Pons (tissue), 1 donor: ENCODE measurements around the gene GMEB2.
"Not testable (repeated sequence)": the region's sequence is repeated elsewhere in the genome, so short reads cannot be mapped to it uniquely, and the experiment has no call there.

Experiments used
- DNase-seq: peaks from one replicate; pipeline ENCODE4 v3.0.0-alpha.2; 2016; ENCODE audit warnings: low spot score

Gene GMEB2

GRCh38 chr20:63657260-63657936, 30.5 kb upstream of the GMEB2 start:
- no peak for DNase-seq

- DNase-seq, result no peak
Measured at GRCh38 chr20:63656451-63656850, 29.6 kb upstream of the GMEB2 start.

DNA sequence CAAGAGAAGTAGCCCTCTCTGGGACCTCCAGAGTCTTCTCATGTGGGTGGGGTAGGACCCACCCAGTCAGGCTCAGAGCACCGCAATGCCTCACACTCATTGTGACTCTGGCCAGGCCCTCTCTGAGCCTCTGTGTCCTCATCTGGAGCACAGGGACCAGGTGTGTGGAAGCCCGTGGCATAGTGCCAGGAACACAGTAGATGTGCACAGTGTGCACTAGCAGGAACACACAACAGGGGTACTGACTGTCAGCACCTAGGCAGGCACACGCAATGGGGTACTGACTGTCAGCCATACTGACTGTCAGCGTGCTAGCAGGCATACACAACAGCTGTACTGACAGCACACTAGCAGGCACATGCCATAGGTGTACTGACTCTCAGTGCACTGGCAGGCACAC, 28.3 kb upstream of the GMEB2 start:
- DNase-seq, result no peak

DNA sequence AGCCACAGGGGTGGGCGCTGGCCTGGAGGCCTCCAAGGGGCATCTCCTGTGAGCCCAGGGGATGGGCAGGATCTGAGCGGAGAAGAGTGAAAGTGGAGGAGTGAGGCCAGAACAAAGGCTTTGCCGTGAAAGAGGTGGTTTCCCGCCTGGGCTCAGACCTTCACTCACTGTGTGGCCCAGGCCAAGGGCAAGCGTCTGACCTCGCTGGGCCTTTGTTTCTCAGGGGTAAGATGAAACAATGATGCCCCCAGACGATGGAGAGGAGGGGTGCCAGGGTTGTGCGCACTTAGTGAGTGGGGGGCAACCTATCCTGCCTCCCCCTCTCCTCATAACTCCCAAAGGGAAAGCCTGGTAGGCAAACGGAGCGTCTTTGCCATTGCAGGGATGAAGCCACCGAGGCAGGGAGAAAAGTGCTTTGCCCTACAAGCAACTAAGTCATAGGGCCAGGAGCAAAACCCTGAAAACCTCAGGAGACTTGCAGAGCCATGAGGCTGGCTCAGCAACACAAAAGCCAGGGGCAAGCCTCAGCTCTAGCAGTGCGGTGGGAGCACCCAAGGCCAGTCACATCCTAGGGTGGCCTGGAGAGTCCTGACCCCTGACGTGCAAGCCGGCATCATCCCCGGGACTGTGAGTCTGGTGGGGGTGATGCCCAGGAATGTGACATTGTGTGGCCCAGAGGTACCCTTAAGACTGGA, 27.2 kb upstream of the GMEB2 start:
- no peak for DNase-seq

DNA sequence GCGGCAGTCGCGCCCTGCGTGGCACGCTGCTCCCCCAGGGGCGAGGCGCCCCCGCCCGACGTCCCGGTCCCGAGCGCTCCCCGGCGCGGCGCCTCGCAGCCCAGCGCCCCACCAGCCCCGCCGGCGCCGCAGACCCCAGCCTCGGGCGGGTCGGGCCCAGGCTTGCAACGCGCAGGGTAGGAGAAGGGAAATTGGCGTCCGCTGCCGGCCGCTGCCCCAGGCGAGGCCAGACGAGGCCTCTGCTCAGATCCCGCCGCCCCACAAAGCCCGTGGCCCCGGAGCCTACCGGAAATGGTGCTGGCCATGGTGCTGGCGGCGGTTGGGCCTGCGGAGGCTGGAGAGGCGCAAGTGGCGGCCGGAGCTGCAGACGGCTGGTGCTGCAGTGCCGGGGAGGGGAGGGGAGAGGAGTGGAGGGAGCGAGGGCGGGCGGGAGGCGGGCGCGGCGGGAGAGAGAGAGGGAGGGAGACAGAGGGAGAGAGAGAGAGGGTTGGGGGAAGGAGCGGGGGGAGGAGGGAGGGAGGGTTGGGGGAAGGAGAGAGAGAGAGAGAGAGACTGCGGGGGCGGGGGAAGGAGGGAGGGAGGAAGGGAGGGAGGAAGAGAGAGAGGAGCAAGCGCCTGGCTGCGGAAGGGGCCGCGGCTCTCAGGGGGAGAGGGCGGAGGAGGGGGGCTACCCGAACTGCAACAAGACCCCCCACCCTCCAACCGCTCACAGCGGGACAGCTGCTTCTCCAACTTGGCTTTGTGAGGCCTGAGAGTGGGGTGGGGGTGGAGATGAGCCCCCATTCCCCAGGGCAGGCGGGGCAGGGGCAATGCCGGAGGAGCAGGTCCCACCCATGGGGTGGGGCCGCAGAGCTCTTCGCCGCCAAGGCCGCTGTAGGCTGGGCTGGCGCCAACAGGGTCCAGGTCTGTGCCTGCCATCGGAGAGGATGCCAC, 26.4 kb upstream of the GMEB2 start, which contains the start of gene STMN3:
Gene STMN3 (minus strand): TSS at position 384 of the 933 bp plus-strand sequence. CDS start 79 bp downstream, at position 305.
- peak; percentile 54 for DNase-seq

GRCh38 chr20:63652192-63652980, 25.5 kb upstream of the GMEB2 start:
- no peak for DNase-seq

DNA sequence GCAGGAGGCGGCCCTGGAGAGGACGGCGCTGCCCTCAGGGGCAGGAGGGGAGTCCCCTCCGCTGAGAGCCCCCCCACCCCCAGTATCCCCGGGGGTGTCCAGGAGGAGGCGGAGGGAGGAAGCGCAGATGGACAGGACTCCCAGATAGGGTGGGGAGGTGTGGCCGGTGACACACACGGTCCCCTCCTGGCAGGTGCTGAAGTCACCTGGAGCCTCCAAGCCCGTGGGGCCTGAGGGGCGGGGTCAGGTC, 25.0 kb upstream of the GMEB2 start:
- DNase-seq, result no peak

DNA sequence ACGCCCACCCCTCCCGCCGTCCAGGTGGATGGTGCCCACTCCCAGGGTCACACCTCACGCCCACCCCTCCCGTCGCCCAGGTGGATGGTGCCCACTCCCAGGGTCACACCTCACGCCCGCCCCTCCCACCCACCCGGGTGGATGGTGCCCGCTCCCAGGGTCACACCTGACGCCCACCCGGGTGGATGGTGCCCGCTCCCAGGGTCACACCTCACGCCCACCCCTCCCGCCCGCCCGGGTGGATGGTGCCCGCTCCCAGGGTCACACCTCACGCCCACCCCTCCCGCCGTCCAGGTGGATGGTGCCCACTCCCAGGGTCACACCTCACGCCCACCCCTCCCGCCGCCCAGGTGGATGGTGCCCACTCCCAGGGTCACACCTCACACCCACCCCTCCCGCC, 23.6 kb upstream of the GMEB2 start:
- DNase-seq, result not testable (repeated sequence)

DNA sequence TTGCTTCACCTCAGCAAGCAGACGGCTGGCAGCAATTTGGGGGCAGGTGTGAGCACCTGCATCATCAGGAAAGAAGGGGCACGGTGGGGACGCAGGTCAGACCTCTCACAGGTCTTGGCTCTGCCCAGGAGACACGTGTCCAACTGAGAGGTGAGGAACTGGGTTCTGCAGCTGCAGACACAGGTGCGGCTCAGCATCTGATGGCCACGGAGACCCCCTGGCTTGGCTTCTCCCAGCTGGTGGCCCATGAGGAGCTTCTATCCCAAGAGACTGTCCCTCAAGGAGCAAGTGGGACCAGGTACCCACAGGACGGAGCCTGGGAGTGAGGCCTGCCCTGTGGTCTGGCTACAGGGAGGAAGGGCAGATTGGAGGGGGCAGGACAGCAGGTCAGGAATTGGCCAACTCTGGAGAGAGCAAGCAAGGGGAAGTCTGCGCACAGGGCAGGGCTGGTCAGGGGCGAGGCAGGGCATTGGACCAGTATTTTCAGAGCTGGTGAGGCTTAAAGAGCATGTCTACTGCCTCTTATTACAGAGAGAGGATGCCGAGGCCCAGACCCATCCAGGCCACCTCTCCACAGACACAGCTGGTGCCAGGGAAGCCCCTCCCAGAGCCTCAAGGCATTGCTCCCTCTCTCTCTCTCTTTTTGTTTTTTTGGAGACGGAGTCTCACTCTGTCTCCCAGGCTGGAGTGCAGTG, 22.1 kb upstream of the GMEB2 start:
- no peak for DNase-seq

- DNase-seq, result no peak
Measured at GRCh38 chr20:63648190-63648589, 21.3 kb upstream of the GMEB2 start.

DNA sequence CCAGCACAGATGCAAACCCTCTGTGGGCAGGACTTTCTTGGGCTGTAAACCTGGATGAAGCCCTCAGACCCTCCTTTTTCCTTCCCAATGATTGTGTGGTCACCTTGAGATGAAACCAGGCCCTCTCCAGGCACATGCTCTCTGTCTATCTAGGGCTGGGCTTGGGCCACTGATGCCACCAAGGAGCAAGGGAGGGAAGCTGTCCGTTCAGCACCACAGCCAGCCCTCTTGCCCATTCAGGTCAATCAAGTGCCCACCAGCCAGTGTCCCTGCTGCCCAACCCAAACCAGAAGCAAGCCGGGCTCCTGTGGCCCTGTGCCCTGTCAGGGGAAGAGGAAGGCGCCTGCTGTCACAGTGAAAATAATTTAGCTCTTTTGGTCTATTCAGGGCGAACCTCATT, 18.3 kb upstream of the GMEB2 start:
- no peak for DNase-seq

DNA sequence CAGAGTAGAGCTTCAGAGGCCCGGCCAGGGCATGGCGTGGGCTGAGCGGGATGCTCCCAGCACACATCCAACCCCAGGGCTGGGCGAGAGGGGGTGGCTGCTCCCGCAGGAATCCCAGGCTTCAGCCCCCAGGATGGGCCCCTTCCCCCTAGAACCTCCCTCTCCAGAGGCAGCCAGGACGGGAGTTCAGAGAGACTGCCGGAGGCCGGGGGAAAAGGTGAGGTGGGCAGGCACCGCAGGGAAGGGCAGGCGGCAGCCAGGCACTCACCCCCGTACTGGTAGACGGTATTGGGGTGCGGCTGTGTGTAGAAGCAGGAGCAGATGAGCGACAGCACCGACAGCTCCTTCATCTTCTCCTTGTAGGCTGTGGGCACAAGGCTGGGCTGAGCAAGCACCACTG, 17.0 kb upstream of the GMEB2 start:
- DNase-seq, result no peak

GRCh38 chr20:63643499-63643898, 16.6 kb upstream of the GMEB2 start:
- DNase-seq, result no peak

- DNase-seq, result no peak
Measured at GRCh38 chr20:63642527-63643247, 15.8 kb upstream of the GMEB2 start.

GRCh38 chr20:63641792-63642523, 15.1 kb upstream of the GMEB2 start:
- DNase-seq, result no peak

DNA sequence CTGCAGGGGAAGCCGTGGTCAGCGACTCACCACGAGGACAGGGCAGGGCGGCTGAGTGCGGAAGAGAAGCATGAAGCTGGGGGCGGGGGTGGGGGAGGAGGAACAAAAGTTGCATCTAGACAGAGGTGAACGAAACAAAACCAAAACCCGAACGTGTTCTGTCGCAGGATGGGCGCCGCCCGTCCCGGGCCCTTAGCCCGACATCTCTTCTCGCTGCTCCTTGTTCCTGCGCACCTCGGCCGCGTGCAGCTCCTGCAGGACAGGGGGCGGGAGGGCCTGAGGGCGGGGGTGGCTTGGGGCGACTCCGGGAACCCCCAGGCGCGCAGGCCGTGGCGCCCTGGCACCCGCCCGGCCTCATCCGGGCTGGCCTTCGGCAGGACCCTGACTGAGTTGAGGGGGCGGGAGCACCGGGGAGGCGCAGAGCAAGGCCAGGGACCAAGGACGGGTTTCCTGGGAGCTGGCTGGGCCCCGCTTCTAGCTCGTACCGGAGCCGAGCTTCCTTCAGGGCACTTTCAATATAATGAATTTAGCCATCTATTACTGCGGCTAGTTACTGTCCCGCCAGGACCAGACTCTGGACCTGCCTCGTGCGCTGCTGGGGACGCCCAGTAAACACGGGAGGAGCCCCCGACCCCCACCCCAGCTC, 14.4 kb upstream of the GMEB2 start:
- DNase-seq, result no peak

GRCh38 chr20:63640686-63641085, 13.8 kb upstream of the GMEB2 start:
- DNase-seq, result not testable (repeated sequence)

GRCh38 chr20:63640086-63640485, 13.2 kb upstream of the GMEB2 start:
- no peak for DNase-seq
